Sigmoid colon (tissue), 7 donors: ENCODE data around the gene ADCY3. TPM values are rescaled to one million over a fixed set of nuclear protein-coding genes. Genes with fewer than 3 reads are reported as not detected.

ENCODE experiments used
- DNase-seq: peaks from one replicate; pipeline ENCODE4 v3.0.0-alpha.2; 2019
- H3K27ac ChIP-seq, 4 donors: fragments of 200-600 bp; sonication (generic); one replicate each; pipeline ENCODE4 v1.5.1; 2016 to 2019; ENCODE audit warnings: mild to moderate bottlenecking in 1 of 4
- H3K27me3 ChIP-seq, 3 donors: fragments of 200-600 bp; sonication (generic); one replicate each; pipeline ENCODE4 v1.5.1; 2019; ENCODE audit warnings: mild to moderate bottlenecking in 1 of 3
- H3K36me3 ChIP-seq, 4 donors: fragments of 200-600 bp; sonication (generic); one replicate each; pipeline ENCODE4 v1.5.1; 2016 to 2019
- H3K4me1 ChIP-seq, 4 donors: fragments of 200-600 bp; sonication (generic); one replicate each; pipeline ENCODE4 v1.5.1; 2017 to 2019
- H3K4me3 ChIP-seq, 4 donors: fragments of 200-600 bp; sonication (generic); one replicate each; pipeline ENCODE4 v1.5.1; 2017 to 2019; ENCODE audit warnings: mild to moderate bottlenecking in 2 of 4, moderate library complexity in 1 of 4
- H3K9me3 ChIP-seq, 4 donors: fragments of 200-600 bp in 3 of 4; sonication (generic) in 3 of 4; one replicate each; pipeline versions ENCODE4 v1.5.1 to v1.6.1; 2013 to 2019
- EP300 ChIP-seq, 4 donors: sonication (generic); formaldehyde crosslinking; IDR thresholded peaks; one replicate each; pipeline ENCODE4 v1.6.1; 2017; ENCODE audit warnings: antibody characterized with exemption in 4 of 4
- POLR2A ChIP-seq, 2 donors: fragments of 450-650 bp; IDR thresholded peaks; one replicate each; pipeline ENCODE4 v1.6.1; 2016; ENCODE audit warnings: antibody characterized with exemption in 2 of 2, mild to moderate bottlenecking in 2 of 2, moderate library complexity in 2 of 2
- POLR2AphosphoS5 ChIP-seq, 4 donors: sonication (generic); formaldehyde crosslinking; IDR thresholded peaks; one replicate each; pipeline ENCODE4 v1.6.1; 2017; ENCODE audit warnings: antibody characterized with exemption in 4 of 4
- WGBS, 2 donors: extraction: QIAGEN DNeasy Blood & Tissue Kit; methylation state at CpG; one replicate each; pipeline ENCODE4 v1.1.7; 2013; 5-methylcytosine and 5-hydroxymethylcytosine counted together
- intact Hi-C: fragments of 100-400 bp; cut with DNase I; formaldehyde crosslinking; loops from one replicate; pipeline ENCODE4 v1.15.1; 2023
- polyA plus RNA-seq, 3 donors: library from polyadenylated mRNA; stranded (reverse); fragments of 200-250 nt; gene quantifications; one replicate each; pipeline ENCODE4 v1.2.3, GENCODE V29; 2013
- total RNA-seq, 4 donors: library from RNA; depleted of rRNA; stranded (reverse); fragments of >200 nt; gene quantifications; one replicate each; pipeline ENCODE4 v1.1.0, GENCODE V29; 2016
- TF ChIP-seq, protein P1 (sequence below), 4 experiments: fragments of 450-650 bp in 3 of 4; fragments of 200-600 bp in 1 of 4; IDR thresholded peaks; one replicate each; pipeline ENCODE4 v1.5.1; 2016 to 2019; ENCODE audit warnings: antibody characterized with exemption in 4 of 4, mild to moderate bottlenecking in 3 of 4, moderate library complexity in 2 of 4
- donor health status: healthy with polysubstance abuse.
- donor health status: Bipolar disorder and iron deficiency.
- donor health status: healthy.

Gene ADCY3
- total and polyA plus RNA-seq, 7 donors: 3.5 to 43.8 (median 17.5) TPM

DNA sequence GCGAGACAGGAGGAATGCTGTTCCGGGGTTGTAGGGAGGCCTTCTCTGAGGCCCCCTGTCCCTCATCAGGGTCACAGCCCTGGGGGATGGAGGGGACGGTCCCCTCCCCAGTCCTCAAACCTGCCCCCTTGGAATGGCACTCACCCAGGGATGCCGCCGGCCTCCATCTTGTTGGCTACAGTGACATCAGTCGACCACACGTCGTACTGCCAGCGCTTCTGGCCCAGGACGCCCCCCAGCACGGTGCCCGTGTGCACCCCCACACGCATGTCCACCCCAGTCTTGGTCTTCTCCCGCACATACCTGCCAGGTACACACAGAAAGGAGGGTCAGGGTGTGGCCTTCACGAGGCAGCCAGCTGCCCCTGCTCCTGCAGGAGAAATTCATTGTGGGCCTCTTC lies 80.3 kb downstream of the ADCY3 start:
- Histone ChIP-seq H3K27ac (no peak overlapping the region), H3K36me3 (peaks cover 0 to 18% (median 0%) of the 10 kb centered on the region in 4 donors), H3K4me3 (no peak overlapping the region), H3K9me3 (no peaks in the 10 kb centered on the region), H3K27me3 (no peaks in the 10 kb centered on the region), H3K4me1 (no peaks in the 10 kb centered on the region)
- WGBS, 2 donors: 91 to 93% methylated on average over 15 of the region's 15 CpGs
- no peak for DNase-seq
- intact Hi-C loops: no loop called here
- TF ChIP-seq EP300 (IDR thresholded peaks at IDR 0.05) (no peak), POLR2A (IDR thresholded peaks at IDR 0.05) (no peak), POLR2AphosphoS5 (IDR thresholded peaks at IDR 0.05) (no peak)
- TF ChIP-seq, protein P1, sequence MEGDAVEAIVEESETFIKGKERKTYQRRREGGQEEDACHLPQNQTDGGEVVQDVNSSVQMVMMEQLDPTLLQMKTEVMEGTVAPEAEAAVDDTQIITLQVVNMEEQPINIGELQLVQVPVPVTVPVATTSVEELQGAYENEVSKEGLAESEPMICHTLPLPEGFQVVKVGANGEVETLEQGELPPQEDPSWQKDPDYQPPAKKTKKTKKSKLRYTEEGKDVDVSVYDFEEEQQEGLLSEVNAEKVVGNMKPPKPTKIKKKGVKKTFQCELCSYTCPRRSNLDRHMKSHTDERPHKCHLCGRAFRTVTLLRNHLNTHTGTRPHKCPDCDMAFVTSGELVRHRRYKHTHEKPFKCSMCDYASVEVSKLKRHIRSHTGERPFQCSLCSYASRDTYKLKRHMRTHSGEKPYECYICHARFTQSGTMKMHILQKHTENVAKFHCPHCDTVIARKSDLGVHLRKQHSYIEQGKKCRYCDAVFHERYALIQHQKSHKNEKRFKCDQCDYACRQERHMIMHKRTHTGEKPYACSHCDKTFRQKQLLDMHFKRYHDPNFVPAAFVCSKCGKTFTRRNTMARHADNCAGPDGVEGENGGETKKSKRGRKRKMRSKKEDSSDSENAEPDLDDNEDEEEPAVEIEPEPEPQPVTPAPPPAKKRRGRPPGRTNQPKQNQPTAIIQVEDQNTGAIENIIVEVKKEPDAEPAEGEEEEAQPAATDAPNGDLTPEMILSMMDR (IDR thresholded peaks at IDR 0.05): no peak

DNA sequence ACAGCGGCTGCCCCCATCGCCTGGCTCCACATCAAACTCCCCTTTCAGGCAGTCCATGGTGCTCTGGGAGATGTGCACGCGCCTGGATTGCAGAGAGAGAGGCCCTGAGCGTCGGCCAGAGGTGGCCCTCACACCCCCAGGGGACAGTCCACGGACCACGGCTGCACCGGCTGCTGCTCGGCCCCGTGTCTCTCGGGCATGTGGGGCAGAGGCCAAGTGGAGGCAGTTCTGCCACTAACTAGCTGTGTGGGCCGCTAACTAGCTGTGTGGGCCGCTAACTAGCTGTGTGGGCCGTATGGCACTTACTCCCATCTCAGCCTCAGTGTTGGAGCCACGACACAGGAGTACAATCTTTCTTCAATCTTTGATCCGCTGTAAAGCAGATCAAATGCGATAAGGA lies 81.5 kb downstream of the ADCY3 start:
- intact Hi-C loops: no loop called here
- no peak overlapping the region for H3K27ac ChIP-seq
- peaks cover 0 to 23% (median 0%) of the 10 kb centered on the region in 4 donors for H3K36me3 ChIP-seq
- WGBS, 2 donors: 95 to 96% methylated on average over 18 of the region's 18 CpGs
- no peaks in the 10 kb centered on the region for H3K9me3 ChIP-seq
- no peaks in the 10 kb centered on the region for H3K27me3 ChIP-seq
- TF ChIP-seq POLR2A (IDR thresholded peaks at IDR 0.05): no peak
- TF ChIP-seq, protein P1 (IDR thresholded peaks at IDR 0.05): no peak
- no peak for TF ChIP-seq EP300 (IDR thresholded peaks at IDR 0.05)
- TF ChIP-seq POLR2AphosphoS5 (IDR thresholded peaks at IDR 0.05): no peak
- no peaks in the 10 kb centered on the region for H3K4me1 ChIP-seq
- DNase-seq: no peak
- no peak overlapping the region for H3K4me3 ChIP-seq

DNA sequence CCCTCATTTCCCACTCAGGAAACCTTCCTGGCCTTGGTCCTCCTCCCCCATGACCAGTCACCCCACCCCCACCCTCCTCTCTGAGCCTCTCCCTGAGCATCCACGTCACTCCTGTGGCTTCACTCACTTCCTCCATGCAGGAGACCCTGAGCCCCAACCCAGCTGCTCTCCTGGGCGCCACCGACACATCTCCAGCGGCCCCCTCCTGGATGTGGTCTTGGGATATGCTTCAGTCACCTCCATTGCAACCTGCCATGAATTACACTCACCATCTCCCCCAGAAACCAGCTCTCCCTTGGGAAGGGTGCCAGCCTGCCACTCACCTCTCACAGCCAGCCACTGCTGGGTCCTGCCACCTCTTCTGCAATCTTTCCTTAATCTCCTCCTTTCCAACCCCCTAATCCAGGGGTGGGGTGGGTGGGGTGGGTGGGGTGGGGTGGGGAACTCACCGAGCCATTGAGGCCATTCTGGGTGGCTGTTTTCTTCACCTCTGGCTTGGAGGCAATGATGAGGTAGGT lies 82.0 kb downstream of the ADCY3 start:
- Histone ChIP-seq H3K9me3 (no peaks in the 10 kb centered on the region), H3K4me1 (no peaks in the 10 kb centered on the region), H3K27me3 (no peaks in the 10 kb centered on the region), H3K36me3 (peaks cover 0 to 23% (median 0%) of the 10 kb centered on the region in 4 donors), H3K27ac (no peak overlapping the region), H3K4me3 (no peak overlapping the region)
- DNase-seq: no peak
- TF ChIP-seq, protein P1 (IDR thresholded peaks at IDR 0.05): no peak
- TF ChIP-seq POLR2A (IDR thresholded peaks at IDR 0.05) (no peak), POLR2AphosphoS5 (IDR thresholded peaks at IDR 0.05) (no peak), EP300 (IDR thresholded peaks at IDR 0.05) (no peak)
- intact Hi-C loops: no loop called here
- WGBS, 2 donors: 88 to 91% methylated on average over 5 of the region's 5 CpGs

DNA sequence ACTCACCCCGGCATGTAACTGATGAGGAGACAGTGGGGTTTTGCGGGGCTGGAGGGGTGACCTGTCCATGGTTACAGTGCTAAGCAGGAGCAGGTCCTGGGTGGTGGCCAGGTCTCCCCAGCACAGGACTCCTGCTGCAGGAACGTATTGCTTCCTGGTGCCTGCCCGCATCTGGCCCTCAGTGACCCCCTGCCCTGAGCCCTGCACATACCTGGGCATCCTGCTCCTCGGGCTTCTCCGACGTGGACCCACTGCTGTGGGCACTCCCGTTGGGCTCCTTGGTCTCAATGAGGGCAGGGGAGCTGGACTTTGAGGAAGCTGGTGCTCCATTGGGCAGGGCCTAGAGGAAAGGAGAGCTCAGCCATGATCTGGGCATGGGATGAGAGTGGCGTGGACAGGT lies 83.3 kb downstream of the ADCY3 start:
- peaks cover 0 to 23% (median 0%) of the 10 kb centered on the region in 4 donors for H3K36me3 ChIP-seq
- intact Hi-C loops: no loop called here

More for the DNA sequence above, 83.3 kb downstream of the ADCY3 start:
- 93 to 95% methylated on average over 9 of the region's 9 CpGs for WGBS, 2 donors
- Histone ChIP-seq H3K27ac (no peak overlapping the region), H3K27me3 (no peaks in the 10 kb centered on the region), H3K9me3 (no peaks in the 10 kb centered on the region), H3K4me1 (no peaks in the 10 kb centered on the region), H3K4me3 (no peak overlapping the region)
- TF ChIP-seq POLR2A (IDR thresholded peaks at IDR 0.05) (no peak), POLR2AphosphoS5 (IDR thresholded peaks at IDR 0.05) (no peak), EP300 (IDR thresholded peaks at IDR 0.05) (no peak)
- TF ChIP-seq, protein P1 (IDR thresholded peaks at IDR 0.05): no peak
- no peak for DNase-seq
